ENCODE measurements around the gene CCDC24. TPM values are rescaled to one million over a fixed set of nuclear protein-coding genes. Genes with fewer than 3 reads are reported as not detected.

CCDC24 gene
- total and polyA plus RNA-seq, 7 experiments from 2014 or later: 0.40 to 2.9 (median 1.6) TPM; not detected in 1

DNA sequence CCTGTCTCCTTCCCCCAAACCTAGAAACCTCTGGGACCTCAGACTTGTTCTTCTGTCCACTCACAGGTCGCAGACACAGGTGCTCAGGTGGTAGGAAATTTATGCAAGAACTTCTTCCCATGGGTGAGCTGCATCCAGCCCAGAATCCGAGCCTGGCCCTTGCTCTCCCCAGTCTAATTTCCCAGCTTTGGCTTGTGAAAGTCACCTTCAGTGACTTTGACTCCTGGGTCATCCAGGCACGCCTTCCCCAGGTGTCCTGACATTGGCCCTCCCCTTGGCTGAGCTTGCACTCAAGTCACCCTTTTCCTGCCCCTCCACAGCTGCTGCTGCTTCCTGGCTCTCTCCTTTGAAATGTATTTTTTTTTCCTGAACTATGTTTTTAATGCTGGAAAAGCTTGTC is 38.0 kb upstream of the CCDC24 start:
- Histone ChIP-seq H3K9me3 (ENCODE audit: control insufficient read depth in 2 of 3, low read length in 3 of 3) (no peaks in the 10 kb centered on the region), H3K4me1 (ENCODE audit: control insufficient read depth in 2 of 2, insufficient read depth in 2 of 2, low read length in 2 of 2) (no peaks in the 10 kb centered on the region), H3K4me3 (ENCODE audit: low read length) (no peak overlapping the region), H3K27ac (ENCODE audit: low read depth, low read length) (no peak overlapping the region), H3K27me3 (ENCODE audit: control insufficient read depth in 2 of 2, insufficient read depth in 2 of 2, low read length in 2 of 2) (no peaks in the 10 kb centered on the region), H3K36me3 (ENCODE audit: control insufficient read depth in 2 of 3, insufficient read depth in 3 of 3, low read length in 3 of 3) (peaks cover 0 to 26% (median 0%) of the 10 kb centered on the region in 3 experiments)
- Mint-ChIP-seq H3K4me3 (no peak overlapping the region), H3K27ac (no peak overlapping the region), H3K27me3 (no peaks in the 10 kb centered on the region), H3K36me3 (peaks cover 7 to 25% (median 9%) of the 10 kb centered on the region in 5 donors), H3K9me3 (no peaks in the 10 kb centered on the region), H3K4me1 (peaks cover 6 to 32% (median 28%) of the 10 kb centered on the region in 7 donors)
- DNase-seq (no peak), ATAC-seq (no peak)
- CTCF ChIA-PET: no interaction called here
- POLR2A ChIA-PET: interaction anchor here (1.6 kb wide), 1 partner anchor 13 kb away, joined by 3 read pairs; no protein-coding TSS in a partner anchor
- intact Hi-C loops (cut with micrococcal nuclease): no loop called here

DNA sequence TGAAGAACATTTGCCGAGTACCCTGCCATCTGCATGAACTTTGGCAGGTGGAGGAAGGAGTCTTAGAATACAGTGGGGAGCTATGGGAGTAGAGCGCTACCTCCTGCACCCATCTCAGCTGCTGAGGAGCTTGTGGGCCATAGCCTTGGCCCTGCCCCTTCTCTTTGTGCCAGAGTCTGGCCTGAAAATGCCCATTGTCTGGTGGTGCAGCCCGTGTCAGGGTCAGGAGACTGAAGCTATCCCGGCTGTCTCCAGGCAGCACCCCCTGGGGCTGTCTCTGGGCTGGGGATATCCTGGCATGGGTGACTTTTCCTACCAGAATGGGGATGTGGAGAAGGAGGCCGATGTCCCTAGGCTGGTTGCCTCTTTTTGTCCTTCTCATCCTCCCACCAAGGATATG is 37.4 kb upstream of the CCDC24 start:
- POLR2A ChIA-PET: interaction anchor here (1.6 kb wide), 1 partner anchor 12 kb away, joined by 3 read pairs; no protein-coding TSS in a partner anchor
- intact Hi-C loops (cut with micrococcal nuclease): no loop called here
- CTCF ChIA-PET: no interaction called here
- ATAC-seq: no peak
- H3K27me3 Mint-ChIP-seq: no peaks in the 10 kb centered on the region
- Histone ChIP-seq H3K9me3 (ENCODE audit: control insufficient read depth in 2 of 3, low read length in 3 of 3) (no peaks in the 10 kb centered on the region), H3K4me3 (ENCODE audit: low read length) (no peak overlapping the region), H3K4me1 (ENCODE audit: control insufficient read depth in 2 of 2, insufficient read depth in 2 of 2, low read length in 2 of 2) (no peaks in the 10 kb centered on the region), H3K27me3 (ENCODE audit: control insufficient read depth in 2 of 2, insufficient read depth in 2 of 2, low read length in 2 of 2) (no peaks in the 10 kb centered on the region), H3K27ac (ENCODE audit: low read depth, low read length) (no peak overlapping the region), H3K36me3 (ENCODE audit: control insufficient read depth in 2 of 3, insufficient read depth in 3 of 3, low read length in 3 of 3) (peaks cover 0 to 33% (median 0%) of the 10 kb centered on the region in 3 experiments)
- peaks cover 0 to 26% (median 21%) of the 10 kb centered on the region in 7 donors for H3K4me1 Mint-ChIP-seq
- H3K9me3 Mint-ChIP-seq: no peaks in the 10 kb centered on the region
- H3K27ac Mint-ChIP-seq: no peak overlapping the region
- H3K4me3 Mint-ChIP-seq: no peak overlapping the region
- H3K36me3 Mint-ChIP-seq: peaks cover 7 to 32% (median 12%) of the 10 kb centered on the region in 5 donors
- no peak for DNase-seq

DNA sequence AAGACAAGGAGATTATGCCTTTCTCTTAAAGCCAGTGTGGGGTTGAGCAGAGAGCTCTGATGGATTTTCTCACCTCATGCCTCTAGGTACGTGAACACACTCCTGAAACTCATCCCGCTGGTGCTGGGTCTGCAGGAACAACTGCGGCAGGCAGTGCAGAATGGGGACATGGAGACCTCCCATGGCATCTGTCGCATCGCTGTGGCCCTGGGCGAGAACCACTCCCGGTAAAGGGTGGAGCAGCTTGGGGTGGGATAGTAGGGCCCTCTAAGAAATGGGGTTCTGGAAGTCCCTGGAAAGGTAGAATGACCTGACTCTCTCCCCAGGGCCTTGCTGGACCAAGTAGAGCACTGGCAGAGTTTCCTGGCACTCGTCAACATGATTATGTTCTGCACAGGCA is 35.2 kb upstream of the CCDC24 start:
- H3K36me3 Mint-ChIP-seq: peaks cover 0 to 29% (median 12%) of the 10 kb centered on the region in 5 donors
- H3K27ac Mint-ChIP-seq: peak overlapping the region in 1 of 9 donors; percentile 62
- Histone ChIP-seq H3K4me1 (ENCODE audit: control insufficient read depth in 2 of 2, insufficient read depth in 2 of 2, low read length in 2 of 2) (no peaks in the 10 kb centered on the region), H3K27me3 (ENCODE audit: control insufficient read depth in 2 of 2, insufficient read depth in 2 of 2, low read length in 2 of 2) (no peaks in the 10 kb centered on the region), H3K27ac (ENCODE audit: low read depth, low read length) (no peak overlapping the region), H3K36me3 (ENCODE audit: control insufficient read depth in 2 of 3, insufficient read depth in 3 of 3, low read length in 3 of 3) (peaks cover 0 to 43% (median 0%) of the 10 kb centered on the region in 3 experiments), H3K9me3 (ENCODE audit: control insufficient read depth in 2 of 3, low read length in 3 of 3) (no peaks in the 10 kb centered on the region), H3K4me3 (ENCODE audit: low read length) (no peak overlapping the region)
- H3K4me3 Mint-ChIP-seq: no peak overlapping the region
- POLR2A ChIA-PET: no interaction called here
- H3K27me3 Mint-ChIP-seq: no peaks in the 10 kb centered on the region
- ATAC-seq: no peak
- no peak for DNase-seq
- intact Hi-C loops (cut with micrococcal nuclease): no loop called here
- no peaks in the 10 kb centered on the region for H3K9me3 Mint-ChIP-seq
- CTCF ChIA-PET: no interaction called here
- peaks cover 0 to 8% (median 7%) of the 10 kb centered on the region in 7 donors for H3K4me1 Mint-ChIP-seq

DNA sequence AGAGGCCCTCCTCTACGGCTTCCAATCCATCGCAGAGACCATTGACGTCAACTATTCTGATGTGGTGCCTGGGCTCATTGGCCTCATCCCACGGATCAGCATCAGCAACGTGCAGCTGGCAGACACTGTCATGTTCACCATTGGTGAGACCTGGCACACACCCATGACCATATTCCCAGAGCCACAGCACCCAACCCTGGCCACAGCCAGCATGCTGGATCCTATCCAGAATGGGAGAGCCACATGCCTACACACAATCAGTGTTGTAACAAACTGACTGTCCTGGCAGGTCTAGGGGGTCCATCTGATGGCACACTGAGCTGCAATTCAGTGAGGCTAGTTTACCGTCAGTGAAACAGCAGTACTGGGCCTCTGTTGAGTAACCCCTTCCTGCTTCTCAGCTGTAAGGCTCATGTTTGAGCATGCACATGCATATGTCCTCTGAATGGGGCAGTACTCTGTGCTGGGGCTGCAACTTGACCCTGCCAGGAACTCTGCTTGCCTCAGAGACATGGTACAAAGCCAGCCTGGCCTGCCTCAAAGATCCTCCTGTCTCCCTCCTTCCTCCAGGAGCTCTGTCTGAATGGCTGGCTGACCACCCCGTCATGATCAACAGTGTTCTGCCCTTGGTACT is 33.9 kb upstream of the CCDC24 start:
- Mint-ChIP-seq H3K4me3 (no peak overlapping the region), H3K27me3 (no peaks in the 10 kb centered on the region), H3K4me1 (peaks cover 0 to 6% (median 0%) of the 10 kb centered on the region in 7 donors), H3K27ac (peak overlapping the region in 1 of 9 donors; percentile 70), H3K36me3 (peaks cover 3 to 29% (median 16%) of the 10 kb centered on the region in 5 donors), H3K9me3 (no peaks in the 10 kb centered on the region)
- intact Hi-C loops (cut with micrococcal nuclease): no loop called here
- DNase-seq (no peak), ATAC-seq (no peak)
- Histone ChIP-seq H3K27ac (ENCODE audit: low read depth, low read length) (no peak overlapping the region), H3K27me3 (ENCODE audit: control insufficient read depth in 2 of 2, insufficient read depth in 2 of 2, low read length in 2 of 2) (no peaks in the 10 kb centered on the region), H3K9me3 (ENCODE audit: control insufficient read depth in 2 of 3, low read length in 3 of 3) (no peaks in the 10 kb centered on the region), H3K4me1 (ENCODE audit: control insufficient read depth in 2 of 2, insufficient read depth in 2 of 2, low read length in 2 of 2) (no peaks in the 10 kb centered on the region), H3K36me3 (ENCODE audit: control insufficient read depth in 2 of 3, insufficient read depth in 3 of 3, low read length in 3 of 3) (peaks cover 0 to 49% (median 0%) of the 10 kb centered on the region in 3 experiments), H3K4me3 (ENCODE audit: low read length) (no peak overlapping the region)
- CTCF ChIA-PET: interaction anchor here (1.3 kb wide), 1 partner anchor 23 kb away, joined by 5 read pairs; no protein-coding TSS in a partner anchor
- POLR2A ChIA-PET: no interaction called here

DNA sequence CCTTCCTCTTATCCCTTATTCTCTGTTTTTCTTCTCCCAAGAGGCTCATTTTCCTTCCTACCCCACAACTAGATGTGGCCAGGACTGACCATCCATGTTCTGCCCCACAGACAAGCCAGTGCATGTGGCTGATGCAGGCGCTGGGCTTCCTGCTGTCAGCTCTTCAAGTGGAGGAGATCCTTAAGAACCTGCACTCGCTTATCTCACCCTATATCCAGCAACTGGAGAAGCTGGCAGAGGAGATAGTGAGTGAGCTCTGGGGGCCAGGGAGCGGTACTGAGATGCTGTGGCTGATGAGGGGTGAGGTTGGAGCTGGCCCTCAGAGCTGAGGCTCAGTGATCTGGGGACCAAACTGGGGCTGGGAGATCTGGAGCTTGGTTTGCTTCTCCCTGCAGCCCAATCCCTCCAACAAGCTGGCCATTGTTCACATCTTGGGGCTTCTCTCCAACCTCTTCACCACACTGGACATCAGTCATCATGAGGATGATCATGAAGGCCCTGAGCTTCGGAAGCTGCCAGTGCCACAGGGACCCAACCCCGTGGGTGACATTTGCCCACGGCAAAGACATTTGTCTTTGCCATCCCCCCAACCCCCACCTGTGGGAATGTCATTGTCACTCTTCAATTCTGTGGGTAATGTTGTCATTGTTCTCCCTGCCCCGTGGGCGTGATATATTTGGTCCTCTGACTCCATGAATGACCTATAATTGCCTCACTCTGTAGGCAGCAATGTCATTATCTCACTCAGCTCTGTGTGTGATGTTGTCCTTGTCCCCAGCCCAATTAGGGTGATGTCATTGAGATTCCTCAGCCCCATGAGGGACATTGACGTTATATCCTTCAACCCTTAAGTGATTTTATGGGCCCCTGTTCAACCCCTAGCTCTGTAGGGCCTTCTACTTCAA is 32.8 kb upstream of the CCDC24 start:
- no peak for ATAC-seq
- DNase-seq: no peak
- Mint-ChIP-seq H3K4me1 (peaks cover 0 to 6% (median 0%) of the 10 kb centered on the region in 7 donors), H3K27me3 (no peaks in the 10 kb centered on the region), H3K9me3 (no peaks in the 10 kb centered on the region), H3K27ac (no peak overlapping the region), H3K36me3 (peaks cover 4 to 34% (median 19%) of the 10 kb centered on the region in 5 donors), H3K4me3 (no peak overlapping the region)
- POLR2A ChIA-PET: no interaction called here
- Histone ChIP-seq H3K4me3 (ENCODE audit: low read length) (no peak overlapping the region), H3K9me3 (ENCODE audit: control insufficient read depth in 2 of 3, low read length in 3 of 3) (no peaks in the 10 kb centered on the region), H3K4me1 (ENCODE audit: control insufficient read depth in 2 of 2, insufficient read depth in 2 of 2, low read length in 2 of 2) (no peaks in the 10 kb centered on the region), H3K36me3 (ENCODE audit: control insufficient read depth in 2 of 3, insufficient read depth in 3 of 3, low read length in 3 of 3) (peaks cover 0 to 49% (median 0%) of the 10 kb centered on the region in 3 experiments), H3K27me3 (ENCODE audit: control insufficient read depth in 2 of 2, insufficient read depth in 2 of 2, low read length in 2 of 2) (no peaks in the 10 kb centered on the region), H3K27ac (ENCODE audit: low read depth, low read length) (no peak overlapping the region)
- intact Hi-C loops (cut with micrococcal nuclease): no loop called here
- CTCF ChIA-PET: interaction anchor here (1.3 kb wide), 1 partner anchor 24 kb away, joined by 5 read pairs; no protein-coding TSS in a partner anchor

DNA sequence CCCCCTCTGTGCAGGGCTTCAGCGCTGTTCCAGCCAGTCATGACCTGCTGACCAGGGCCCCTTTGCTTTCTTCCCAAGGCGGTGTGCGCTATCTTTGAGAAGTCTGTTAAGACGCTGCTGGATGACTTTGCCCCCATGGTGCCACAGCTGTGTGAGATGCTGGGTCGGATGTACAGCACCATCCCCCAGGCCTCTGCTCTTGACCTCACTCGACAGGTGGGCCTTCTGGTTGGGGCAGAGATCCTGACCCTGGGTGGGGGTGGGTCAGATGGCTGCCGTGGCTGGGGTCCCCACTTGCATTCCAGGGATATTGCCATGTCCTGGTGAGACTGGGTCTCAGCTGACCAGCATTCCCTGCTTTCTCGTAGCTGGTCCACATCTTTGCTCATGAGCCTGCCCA is 30.6 kb upstream of the CCDC24 start:
- H3K27ac Mint-ChIP-seq: no peak overlapping the region
- H3K27ac ChIP-seq (ENCODE audit: low read depth, low read length): no peak overlapping the region
- H3K9me3 Mint-ChIP-seq: no peaks in the 10 kb centered on the region
- ATAC-seq (no peak), DNase-seq (no peak)
- CTCF ChIA-PET: no interaction called here
- no peaks in the 10 kb centered on the region for H3K9me3 ChIP-seq (ENCODE audit: control insufficient read depth in 2 of 3, low read length in 3 of 3)
- peaks cover 0 to 54% (median 0%) of the 10 kb centered on the region in 3 experiments for H3K36me3 ChIP-seq (ENCODE audit: control insufficient read depth in 2 of 3, insufficient read depth in 3 of 3, low read length in 3 of 3)
- no peak overlapping the region for H3K4me3 ChIP-seq (ENCODE audit: low read length)
- no peaks in the 10 kb centered on the region for H3K27me3 Mint-ChIP-seq
- H3K4me1 ChIP-seq (ENCODE audit: control insufficient read depth in 2 of 2, insufficient read depth in 2 of 2, low read length in 2 of 2): no peaks in the 10 kb centered on the region
- H3K4me3 Mint-ChIP-seq: no peak overlapping the region
- peaks cover 4 to 34% (median 19%) of the 10 kb centered on the region in 5 donors for H3K36me3 Mint-ChIP-seq
- no peaks in the 10 kb centered on the region for H3K27me3 ChIP-seq (ENCODE audit: control insufficient read depth in 2 of 2, insufficient read depth in 2 of 2, low read length in 2 of 2)
- POLR2A ChIA-PET: no interaction called here
- no peaks in the 10 kb centered on the region for H3K4me1 Mint-ChIP-seq
- intact Hi-C loops (cut with micrococcal nuclease): no loop called here

All from naive thymus-derived CD4-positive, alpha-beta T cell (primary cell).